Mesenteric fat pad (tissue), 1 donor: ENCODE measurements around the gene EXOC1L. TPM values are rescaled to one million over a fixed set of nuclear protein-coding genes. Genes with fewer than 3 reads are reported as not detected.
A peak's percentile ranks its signal among the peaks of the same experiment; 100 is the strongest.
"Not testable (repeated sequence)": the region's sequence is repeated elsewhere in the genome, so short reads cannot be mapped to it uniquely, and the experiment has no call there.

Experiments used
- DNase-seq: peaks from one replicate; pipeline ENCODE4 v3.0.0-alpha.2; 2020; ENCODE audit warnings: low spot score
- total RNA-seq: library from RNA; stranded (reverse); fragmentation: NEBNext Ultra II Directional; extraction: Animal tissue kit (Norgen Biotek cat#: 25700); gene quantifications from one replicate; pipeline ENCODE4 v1.2.1, GENCODE V29; 2021
- donor health status: DM: yes; HTN: yes; CAD: no.

Gene EXOC1L
- total RNA-seq, 1 donor from 2014 or later: not detected

GRCh38 chr4:55838356-55838755 is 18.8 kb downstream of the EXOC1L start:
- no peak for DNase-seq

- no peak for DNase-seq
Measured at GRCh38 chr4:55838952-55839351, 19.4 kb downstream of the EXOC1L start.

GRCh38 chr4:55840956-55841355 is 21.4 kb downstream of the EXOC1L start:
- no peak for DNase-seq

GRCh38 chr4:55841373-55842239 is 22.0 kb downstream of the EXOC1L start:
- DNase-seq: not testable (repeated sequence)

- not testable (repeated sequence) for DNase-seq
Measured at GRCh38 chr4:55842312-55842711, 22.7 kb downstream of the EXOC1L start.

- no peak for DNase-seq
Measured at GRCh38 chr4:55849724-55850123, 30.1 kb downstream of the EXOC1L start.

- no peak for DNase-seq
Measured at GRCh38 chr4:55851885-55852284, 32.3 kb downstream of the EXOC1L start.

GRCh38 chr4:55853484-55854046 is 34.0 kb downstream of the EXOC1L start, which contains the start of gene EXOC1:
Gene EXOC1 (plus strand): TSS chr4:55853648. CDS start chr4:55858324, 4,676 bp downstream.
- DNase-seq: peak; percentile 100

- DNase-seq: no peak
Measured at GRCh38 chr4:55854129-55854528, 34.5 kb downstream of the EXOC1L start.

GRCh38 chr4:55857586-55857985 is 38.0 kb downstream of the EXOC1L start:
- no peak for DNase-seq

GRCh38 chr4:55859711-55860110 is 40.1 kb downstream of the EXOC1L start:
- DNase-seq: no peak

GRCh38 chr4:55864577-55865223 is 45.1 kb downstream of the EXOC1L start:
- no peak for DNase-seq

GRCh38 chr4:55865228-55865806 is 45.7 kb downstream of the EXOC1L start:
- DNase-seq: no peak

GRCh38 chr4:55866290-55866907 is 46.8 kb downstream of the EXOC1L start:
- no peak for DNase-seq

- DNase-seq: no peak
Measured at GRCh38 chr4:55866973-55867574, 47.5 kb downstream of the EXOC1L start.

GRCh38 chr4:55868581-55869090 is 49.0 kb downstream of the EXOC1L start:
- no peak for DNase-seq

GRCh38 chr4:55871299-55871800 is 51.8 kb downstream of the EXOC1L start:
- no peak for DNase-seq

GRCh38 chr4:55874831-55875230 is 55.2 kb downstream of the EXOC1L start:
- no peak for DNase-seq

GRCh38 chr4:55876387-55876786 is 56.8 kb downstream of the EXOC1L start:
- DNase-seq: no peak

- no peak for DNase-seq
Measured at GRCh38 chr4:55879224-55879623, 59.6 kb downstream of the EXOC1L start.
